GM21360 (cell line): ENCODE measurements around the gene KDM4F.

Experiments used
- ATAC-seq: cut with Tn5 transposase; IDR thresholded peaks from one replicate; pipeline ENCODE4 v1.9.1; 2021; ENCODE audit warnings: mild to moderate bottlenecking, moderate library complexity; ENCODE audit not compliant: unreplicated experiment

The KDM4F gene

GRCh38 chr11:95089620-95090542 lies 40.7 kb downstream of the KDM4F start, which contains the start of gene ENDOD1:
TSS of gene ENDOD1 (plus strand) at chr11:95089846. CDS start at chr11:95089928, 82 bp downstream.
- ATAC-seq, result peak; percentile 85

- ATAC-seq, result no peak
Observed at GRCh38 chr11:95091663-95092180, 42.5 kb downstream of the KDM4F start.

DNA sequence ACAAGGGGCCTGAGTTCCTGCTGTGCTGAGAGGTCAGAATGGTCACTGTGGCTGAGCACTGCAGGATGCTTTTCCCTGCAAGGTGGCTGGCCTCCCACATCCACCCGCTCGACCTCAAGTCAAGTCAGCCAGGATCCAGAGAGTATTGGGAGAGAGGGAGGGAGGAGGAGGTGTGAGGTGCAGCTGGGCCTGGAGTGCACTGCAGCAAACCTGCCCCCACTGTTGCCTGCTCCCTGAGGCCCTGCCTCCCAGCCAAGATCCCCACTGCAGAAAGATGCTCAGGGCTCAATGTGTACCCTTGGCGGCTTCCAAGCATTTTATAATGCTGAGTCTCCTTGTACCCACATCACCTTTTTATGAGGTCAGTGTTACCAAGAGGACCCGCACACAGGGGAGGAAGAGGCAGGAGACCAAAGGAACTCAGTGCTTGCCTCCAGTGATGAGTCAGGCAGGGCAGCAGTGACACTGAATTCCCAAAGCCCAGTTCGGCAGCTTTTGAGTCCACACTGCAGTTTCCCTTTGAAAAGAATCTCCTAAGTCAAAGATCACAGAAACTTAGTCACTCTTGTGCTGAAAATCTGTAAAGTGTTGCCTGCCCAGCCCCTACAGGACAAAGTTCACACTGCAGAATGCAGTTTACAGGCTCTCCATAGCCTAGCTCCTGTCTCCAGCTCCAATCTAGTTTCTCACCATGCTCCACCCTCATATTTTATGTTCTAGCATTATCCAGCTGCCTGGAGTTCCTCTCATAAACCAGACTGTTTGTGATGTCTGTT lies 43.5 kb downstream of the KDM4F start:
- no peak for ATAC-seq

- no peak for ATAC-seq
Observed at GRCh38 chr11:95093548-95093947, 44.3 kb downstream of the KDM4F start.

- peak; percentile 85 for ATAC-seq
Observed at GRCh38 chr11:95095858-95096587, 46.8 kb downstream of the KDM4F start.

DNA sequence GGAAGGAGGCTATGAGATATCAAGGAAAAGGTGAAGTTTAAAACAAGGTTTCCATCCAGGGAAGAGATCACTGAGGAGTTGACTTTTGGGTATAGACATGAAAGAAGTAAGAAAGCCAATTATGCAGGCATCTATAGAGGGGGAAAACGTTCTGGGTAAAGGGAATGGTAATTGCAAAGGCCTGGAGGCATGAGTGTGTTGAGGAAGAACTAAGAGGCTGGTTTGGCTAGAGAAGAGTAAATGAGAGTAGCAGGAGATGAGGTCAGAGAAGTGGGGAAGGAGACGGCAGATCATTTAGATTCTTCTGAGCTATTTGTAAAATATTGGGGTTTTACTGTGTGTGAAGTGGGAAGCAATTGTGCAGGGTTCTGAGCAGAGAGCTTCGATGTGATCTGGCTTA lies 48.0 kb downstream of the KDM4F start:
- ATAC-seq, result no peak

DNA sequence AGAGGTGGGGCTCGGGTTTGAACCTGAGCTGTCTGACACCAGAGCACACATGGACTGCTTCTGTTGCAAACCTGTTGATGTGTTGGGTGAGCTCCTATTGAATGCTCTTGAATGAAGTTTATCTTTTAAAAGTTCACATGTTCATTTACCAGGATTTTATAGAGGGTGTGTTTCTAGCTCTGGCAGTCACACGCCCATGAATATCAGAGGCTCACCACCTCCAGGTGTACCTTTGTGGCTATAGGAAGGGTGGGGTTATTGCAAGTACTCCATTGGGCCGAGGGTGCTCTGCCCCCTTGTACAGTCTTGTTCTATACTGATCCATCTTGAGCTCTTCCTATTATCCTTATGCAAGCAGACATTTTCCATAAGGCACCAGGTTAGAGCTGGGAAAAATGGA lies 49.6 kb downstream of the KDM4F start:
- no peak for ATAC-seq

DNA sequence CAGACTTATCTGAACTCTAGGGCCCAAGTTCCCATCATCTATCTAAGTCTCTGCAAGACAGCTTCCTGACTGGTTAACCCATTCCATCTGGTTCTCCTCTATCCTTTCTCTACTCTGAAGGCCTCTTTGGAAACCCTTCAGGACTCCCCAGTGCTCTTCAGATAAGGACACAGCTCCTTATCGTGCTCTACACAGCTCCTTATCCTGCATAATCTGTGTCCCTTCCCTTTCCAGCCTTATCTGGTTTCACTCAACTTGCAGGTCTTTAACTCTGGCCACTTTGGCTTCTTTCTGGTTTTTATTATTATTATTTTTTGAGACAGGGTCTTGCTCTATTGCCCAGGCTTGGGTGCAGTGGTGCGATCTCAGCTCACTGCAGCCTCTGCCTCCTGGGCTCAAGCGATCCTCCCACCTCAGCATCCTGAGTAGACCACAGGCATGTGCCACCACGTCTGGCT lies 51.0 kb downstream of the KDM4F start:
- ATAC-seq, result no peak
